ENCODE data around the gene P2RX3. TPM values are rescaled to one million over a fixed set of nuclear protein-coding genes. Genes with fewer than 3 reads are reported as not detected.
"Not testable (repeated sequence)": the region's sequence is repeated elsewhere in the genome, so short reads cannot be mapped to it uniquely, and the experiment has no call there.

P2RX3 gene
- polyA plus RNA-seq, 2 donors: not detected

- no peaks in the 10 kb centered on the region for H3K27me3 ChIP-seq (ENCODE audit: control insufficient read depth in 1 of 2, insufficient read depth in 2 of 2, low read length in 2 of 2)
- H3K4me3 ChIP-seq (ENCODE audit: low read depth in 1 of 2, low read length in 2 of 2): no peak overlapping the region
- 57 to 60% methylated on average over 9 of the region's 9 CpGs for WGBS, 2 donors
- peaks cover 0 to 2% of the 10 kb centered on the region in 2 donors for H3K4me1 ChIP-seq (ENCODE audit: control insufficient read depth in 2 of 2, insufficient read depth in 2 of 2, low read length in 1 of 2)
- no peak overlapping the region for H3K27ac ChIP-seq (ENCODE audit: low read depth in 2 of 2, low read length in 1 of 2)
- H3K36me3 ChIP-seq (ENCODE audit: control insufficient read depth in 2 of 2, insufficient read depth in 2 of 2, low read length in 1 of 2): no peaks in the 10 kb centered on the region
- no peaks in the 10 kb centered on the region for H3K9me3 ChIP-seq (ENCODE audit: control insufficient read depth in 2 of 2, insufficient read depth in 1 of 2, low read depth in 1 of 2, low read length in 1 of 2)
Measured at GRCh38 chr11:57356268-57356667, 18.1 kb downstream of the P2RX3 start.

DNA sequence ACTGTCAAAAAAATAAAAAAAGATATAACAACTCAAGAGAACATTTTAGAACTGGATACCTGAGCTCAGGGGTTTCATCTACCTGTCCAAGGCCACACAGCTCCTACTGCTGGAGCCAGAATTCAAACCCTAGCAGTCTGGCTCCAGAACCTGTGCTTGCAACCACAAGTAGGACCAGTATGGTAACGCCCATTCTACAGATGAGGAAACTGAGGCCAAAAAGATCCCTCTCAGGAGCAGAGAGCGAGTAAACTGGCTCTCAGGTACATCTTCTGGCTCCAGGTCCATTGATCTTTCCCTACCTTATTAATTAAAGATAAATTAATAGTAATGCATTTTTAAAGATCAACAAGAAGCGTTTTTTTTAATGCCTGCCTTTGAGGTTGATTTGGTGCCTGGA is 19.2 kb downstream of the P2RX3 start:
- H3K27ac ChIP-seq (ENCODE audit: low read depth in 2 of 2, low read length in 1 of 2): no peak overlapping the region
- peaks cover 0 to 2% of the 10 kb centered on the region in 2 donors for H3K4me1 ChIP-seq (ENCODE audit: control insufficient read depth in 2 of 2, insufficient read depth in 2 of 2, low read length in 1 of 2)
- WGBS, 2 donors: 79 to 81% methylated on average over 3 of the region's 3 CpGs

DNA sequence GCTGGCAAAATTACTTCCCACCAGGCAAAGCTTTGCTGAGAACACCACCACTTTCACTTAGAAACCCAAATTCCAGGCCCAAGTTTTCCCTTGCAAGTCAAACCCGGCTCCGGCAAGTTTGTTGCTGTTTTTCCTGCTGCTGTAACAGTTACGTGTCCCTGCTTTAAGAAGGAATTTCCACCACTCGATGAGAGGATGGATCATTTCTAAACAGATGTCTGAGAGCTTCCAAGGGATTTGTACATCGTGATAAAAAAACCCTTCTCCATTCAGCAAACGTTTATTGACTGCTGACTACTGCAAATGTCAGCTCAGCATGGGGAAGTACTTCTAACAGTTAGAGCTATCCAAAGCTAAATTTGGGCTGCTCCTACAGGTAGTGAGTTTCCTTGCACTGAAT is 19.7 kb downstream of the P2RX3 start:
- Histone ChIP-seq H3K27me3 (ENCODE audit: control insufficient read depth in 1 of 2, insufficient read depth in 2 of 2, low read length in 2 of 2) (no peaks in the 10 kb centered on the region), H3K36me3 (ENCODE audit: control insufficient read depth in 2 of 2, insufficient read depth in 2 of 2, low read length in 1 of 2) (no peaks in the 10 kb centered on the region), H3K27ac (ENCODE audit: low read depth in 2 of 2, low read length in 1 of 2) (no peak overlapping the region), H3K4me3 (ENCODE audit: low read depth in 1 of 2, low read length in 2 of 2) (no peak overlapping the region), H3K4me1 (ENCODE audit: control insufficient read depth in 2 of 2, insufficient read depth in 2 of 2, low read length in 1 of 2) (peaks cover 0 to 2% of the 10 kb centered on the region in 2 donors), H3K9me3 (ENCODE audit: control insufficient read depth in 2 of 2, insufficient read depth in 1 of 2, low read depth in 1 of 2, low read length in 1 of 2) (no peaks in the 10 kb centered on the region)
- 40% methylated on average over 6 of the region's 6 CpGs for WGBS, 2 donors

More for the DNA sequence above, 19.2 kb downstream of the P2RX3 start:
- no peak overlapping the region for H3K4me3 ChIP-seq (ENCODE audit: low read depth in 1 of 2, low read length in 2 of 2)
- no peaks in the 10 kb centered on the region for H3K36me3 ChIP-seq (ENCODE audit: control insufficient read depth in 2 of 2, insufficient read depth in 2 of 2, low read length in 1 of 2)
- H3K27me3 ChIP-seq (ENCODE audit: control insufficient read depth in 1 of 2, insufficient read depth in 2 of 2, low read length in 2 of 2): no peaks in the 10 kb centered on the region
- no peaks in the 10 kb centered on the region for H3K9me3 ChIP-seq (ENCODE audit: control insufficient read depth in 2 of 2, insufficient read depth in 1 of 2, low read depth in 1 of 2, low read length in 1 of 2)

DNA sequence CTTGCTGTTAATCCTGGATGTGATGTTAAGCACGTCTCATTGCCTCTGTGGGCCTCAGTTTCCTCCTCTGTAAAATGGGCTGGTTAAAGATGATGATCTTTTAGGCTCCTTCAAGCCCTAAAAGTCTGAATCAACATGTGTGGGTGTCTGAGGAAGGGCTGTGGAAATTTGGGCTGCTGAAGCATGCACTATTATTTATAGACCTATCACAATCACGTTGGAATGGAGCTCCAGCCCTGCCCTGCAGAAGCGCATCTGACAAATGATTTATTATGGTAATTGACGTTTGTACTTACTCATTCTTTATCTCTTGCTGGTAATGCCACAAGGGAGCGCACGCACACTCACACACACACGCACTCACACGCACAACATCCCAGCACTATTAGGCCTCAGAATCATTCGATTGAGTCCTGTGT is 20.4 kb downstream of the P2RX3 start:
- no peaks in the 10 kb centered on the region for H3K27me3 ChIP-seq (ENCODE audit: control insufficient read depth in 1 of 2, insufficient read depth in 2 of 2, low read length in 2 of 2)
- no peaks in the 10 kb centered on the region for H3K36me3 ChIP-seq (ENCODE audit: control insufficient read depth in 2 of 2, insufficient read depth in 2 of 2, low read length in 1 of 2)
- no peaks in the 10 kb centered on the region for H3K9me3 ChIP-seq (ENCODE audit: control insufficient read depth in 2 of 2, insufficient read depth in 1 of 2, low read depth in 1 of 2, low read length in 1 of 2)
- H3K4me1 ChIP-seq (ENCODE audit: control insufficient read depth in 2 of 2, insufficient read depth in 2 of 2, low read length in 1 of 2): peaks cover 0 to 2% of the 10 kb centered on the region in 2 donors
- no peak overlapping the region for H3K4me3 ChIP-seq (ENCODE audit: low read depth in 1 of 2, low read length in 2 of 2)
- H3K27ac ChIP-seq (ENCODE audit: low read depth in 2 of 2, low read length in 1 of 2): no peak overlapping the region
- 54 to 61% methylated on average over 9 of the region's 9 CpGs for WGBS, 2 donors

GRCh38 chr11:57358991-57359390 is 20.8 kb downstream of the P2RX3 start:
- WGBS, 2 donors: 75 to 77% methylated on average over 9 of the region's 9 CpGs
- Histone ChIP-seq H3K4me3 (ENCODE audit: low read depth in 1 of 2, low read length in 2 of 2) (no peak overlapping the region), H3K9me3 (ENCODE audit: control insufficient read depth in 2 of 2, insufficient read depth in 1 of 2, low read depth in 1 of 2, low read length in 1 of 2) (no peaks in the 10 kb centered on the region), H3K27ac (ENCODE audit: low read depth in 2 of 2, low read length in 1 of 2) (no peak overlapping the region), H3K36me3 (ENCODE audit: control insufficient read depth in 2 of 2, insufficient read depth in 2 of 2, low read length in 1 of 2) (no peaks in the 10 kb centered on the region), H3K4me1 (ENCODE audit: control insufficient read depth in 2 of 2, insufficient read depth in 2 of 2, low read length in 1 of 2) (peaks cover 0 to 2% of the 10 kb centered on the region in 2 donors), H3K27me3 (ENCODE audit: control insufficient read depth in 1 of 2, insufficient read depth in 2 of 2, low read length in 2 of 2) (no peaks in the 10 kb centered on the region)

- Histone ChIP-seq H3K9me3 (ENCODE audit: control insufficient read depth in 2 of 2, insufficient read depth in 1 of 2, low read depth in 1 of 2, low read length in 1 of 2) (no peaks in the 10 kb centered on the region), H3K36me3 (ENCODE audit: control insufficient read depth in 2 of 2, insufficient read depth in 2 of 2, low read length in 1 of 2) (no peaks in the 10 kb centered on the region), H3K27ac (ENCODE audit: low read depth in 2 of 2, low read length in 1 of 2) (no peak overlapping the region), H3K27me3 (ENCODE audit: control insufficient read depth in 1 of 2, insufficient read depth in 2 of 2, low read length in 2 of 2) (no peaks in the 10 kb centered on the region), H3K4me3 (ENCODE audit: low read depth in 1 of 2, low read length in 2 of 2) (no peak overlapping the region), H3K4me1 (ENCODE audit: control insufficient read depth in 2 of 2, insufficient read depth in 2 of 2, low read length in 1 of 2) (peaks cover 0 to 2% of the 10 kb centered on the region in 2 donors)
- 78 to 80% methylated on average over 5 of the region's 5 CpGs for WGBS, 2 donors
Measured at GRCh38 chr11:57359396-57359795, 21.2 kb downstream of the P2RX3 start.

- WGBS, 2 donors: 83 to 92% methylated on average over 9 of the region's 9 CpGs
- H3K4me3 ChIP-seq (ENCODE audit: low read depth in 1 of 2, low read length in 2 of 2): no peak overlapping the region
- H3K36me3 ChIP-seq (ENCODE audit: control insufficient read depth in 2 of 2, insufficient read depth in 2 of 2, low read length in 1 of 2): no peaks in the 10 kb centered on the region
- no peaks in the 10 kb centered on the region for H3K27me3 ChIP-seq (ENCODE audit: control insufficient read depth in 1 of 2, insufficient read depth in 2 of 2, low read length in 2 of 2)
- peaks cover 0 to 2% of the 10 kb centered on the region in 2 donors for H3K4me1 ChIP-seq (ENCODE audit: control insufficient read depth in 2 of 2, insufficient read depth in 2 of 2, low read length in 1 of 2)
- H3K9me3 ChIP-seq (ENCODE audit: control insufficient read depth in 2 of 2, insufficient read depth in 1 of 2, low read depth in 1 of 2, low read length in 1 of 2): no peaks in the 10 kb centered on the region
- no peak overlapping the region for H3K27ac ChIP-seq (ENCODE audit: low read depth in 2 of 2, low read length in 1 of 2)
Measured at GRCh38 chr11:57359896-57360690, 21.9 kb downstream of the P2RX3 start.

GRCh38 chr11:57360991-57361390 is 22.8 kb downstream of the P2RX3 start:
- Histone ChIP-seq H3K27ac (ENCODE audit: low read depth in 2 of 2, low read length in 1 of 2) (no peak overlapping the region), H3K4me1 (ENCODE audit: control insufficient read depth in 2 of 2, insufficient read depth in 2 of 2, low read length in 1 of 2) (peaks cover 0 to 2% of the 10 kb centered on the region in 2 donors), H3K36me3 (ENCODE audit: control insufficient read depth in 2 of 2, insufficient read depth in 2 of 2, low read length in 1 of 2) (no peaks in the 10 kb centered on the region), H3K9me3 (ENCODE audit: control insufficient read depth in 2 of 2, insufficient read depth in 1 of 2, low read depth in 1 of 2, low read length in 1 of 2) (no peaks in the 10 kb centered on the region), H3K27me3 (ENCODE audit: control insufficient read depth in 1 of 2, insufficient read depth in 2 of 2, low read length in 2 of 2) (no peaks in the 10 kb centered on the region), H3K4me3 (ENCODE audit: low read depth in 1 of 2, low read length in 2 of 2) (no peak overlapping the region)
- WGBS, 2 donors: 92% methylated on average over 8 of the region's 8 CpGs

GRCh38 chr11:57361420-57361819 is 23.3 kb downstream of the P2RX3 start:
- H3K9me3 ChIP-seq (ENCODE audit: control insufficient read depth in 2 of 2, insufficient read depth in 1 of 2, low read depth in 1 of 2, low read length in 1 of 2); H3K36me3 ChIP-seq (ENCODE audit: control insufficient read depth in 2 of 2, insufficient read depth in 2 of 2, low read length in 1 of 2); H3K27ac ChIP-seq (ENCODE audit: low read depth in 2 of 2, low read length in 1 of 2); H3K4me3 ChIP-seq (ENCODE audit: low read depth in 1 of 2, low read length in 2 of 2); H3K27me3 ChIP-seq (ENCODE audit: control insufficient read depth in 1 of 2, insufficient read depth in 2 of 2, low read length in 2 of 2); H3K4me1 ChIP-seq (ENCODE audit: control insufficient read depth in 2 of 2, insufficient read depth in 2 of 2, low read length in 1 of 2): not testable (repeated sequence)

DNA sequence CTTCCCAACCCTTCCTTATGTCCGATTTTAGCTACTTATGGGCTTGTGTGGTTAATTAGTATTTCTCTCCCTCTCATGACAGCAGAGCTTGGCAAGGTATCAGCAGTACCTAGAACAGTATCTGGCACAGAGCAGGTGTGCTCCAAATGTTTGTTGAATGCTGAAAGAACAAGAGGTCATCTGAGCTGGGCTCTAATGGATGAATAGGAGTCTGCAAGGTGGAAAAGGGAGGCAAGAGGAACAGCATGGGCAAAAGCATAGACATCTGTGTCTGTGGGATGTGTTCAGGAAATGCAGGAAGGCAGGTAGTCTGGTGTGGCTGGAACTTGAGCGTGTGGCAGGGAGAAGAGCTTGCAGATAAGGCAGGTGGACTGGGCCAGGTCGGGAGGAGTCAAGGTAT is 23.8 kb downstream of the P2RX3 start:
- Histone ChIP-seq H3K27ac (ENCODE audit: low read depth in 2 of 2, low read length in 1 of 2) (no peak overlapping the region), H3K9me3 (ENCODE audit: control insufficient read depth in 2 of 2, insufficient read depth in 1 of 2, low read depth in 1 of 2, low read length in 1 of 2) (no peaks in the 10 kb centered on the region), H3K27me3 (ENCODE audit: control insufficient read depth in 1 of 2, insufficient read depth in 2 of 2, low read length in 2 of 2) (no peaks in the 10 kb centered on the region), H3K4me1 (ENCODE audit: control insufficient read depth in 2 of 2, insufficient read depth in 2 of 2, low read length in 1 of 2) (peaks cover 0 to 2% of the 10 kb centered on the region in 2 donors), H3K36me3 (ENCODE audit: control insufficient read depth in 2 of 2, insufficient read depth in 2 of 2, low read length in 1 of 2) (no peaks in the 10 kb centered on the region), H3K4me3 (ENCODE audit: low read depth in 1 of 2, low read length in 2 of 2) (no peak overlapping the region)
- WGBS, 2 donors: 80 to 86% methylated on average over 3 of the region's 3 CpGs

All from esophagus (tissue), 2 donors.